ENCODE results near the gene AHRR.
"Not testable (repeated sequence)": the region's sequence is repeated elsewhere in the genome, so short reads cannot be mapped to it uniquely, and the experiment has no call there.

DNA sequence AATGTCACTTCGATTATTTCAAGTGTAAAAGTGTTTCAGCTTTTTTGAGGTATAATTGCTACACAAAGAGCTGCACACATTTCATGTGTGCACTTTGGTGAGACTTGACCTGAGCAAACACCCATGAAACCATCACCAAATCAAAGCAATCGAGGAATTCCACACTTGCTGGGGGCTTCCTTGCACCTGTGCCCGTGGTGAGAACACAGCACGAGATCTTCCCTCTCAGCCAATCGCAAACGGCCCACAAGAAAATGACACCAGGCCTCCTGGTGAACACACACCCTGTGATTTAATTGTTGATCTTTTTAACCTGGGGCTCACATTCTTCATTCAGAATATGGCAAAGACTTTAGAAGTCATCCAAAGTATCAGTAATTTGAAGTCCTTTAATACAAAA lies 24.1 kb upstream of the AHRR start:
- TF ChIP-seq, protein P1, sequence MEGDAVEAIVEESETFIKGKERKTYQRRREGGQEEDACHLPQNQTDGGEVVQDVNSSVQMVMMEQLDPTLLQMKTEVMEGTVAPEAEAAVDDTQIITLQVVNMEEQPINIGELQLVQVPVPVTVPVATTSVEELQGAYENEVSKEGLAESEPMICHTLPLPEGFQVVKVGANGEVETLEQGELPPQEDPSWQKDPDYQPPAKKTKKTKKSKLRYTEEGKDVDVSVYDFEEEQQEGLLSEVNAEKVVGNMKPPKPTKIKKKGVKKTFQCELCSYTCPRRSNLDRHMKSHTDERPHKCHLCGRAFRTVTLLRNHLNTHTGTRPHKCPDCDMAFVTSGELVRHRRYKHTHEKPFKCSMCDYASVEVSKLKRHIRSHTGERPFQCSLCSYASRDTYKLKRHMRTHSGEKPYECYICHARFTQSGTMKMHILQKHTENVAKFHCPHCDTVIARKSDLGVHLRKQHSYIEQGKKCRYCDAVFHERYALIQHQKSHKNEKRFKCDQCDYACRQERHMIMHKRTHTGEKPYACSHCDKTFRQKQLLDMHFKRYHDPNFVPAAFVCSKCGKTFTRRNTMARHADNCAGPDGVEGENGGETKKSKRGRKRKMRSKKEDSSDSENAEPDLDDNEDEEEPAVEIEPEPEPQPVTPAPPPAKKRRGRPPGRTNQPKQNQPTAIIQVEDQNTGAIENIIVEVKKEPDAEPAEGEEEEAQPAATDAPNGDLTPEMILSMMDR (IDR thresholded peaks at IDR 0.05): not testable (repeated sequence)
- TF ChIP-seq POLR2A (IDR thresholded peaks at IDR 0.05): not testable (repeated sequence)
